Renal cortical epithelial cell (primary cell): ENCODE results near the gene LECT2. TPM values are rescaled to one million over a fixed set of nuclear protein-coding genes. Genes with fewer than 3 reads are reported as not detected.
A peak's percentile ranks its signal among the peaks of the same experiment; 100 is the strongest.

Experiments used
- DNase-seq: peaks from one replicate; pipeline ENCODE4 v3.0.0-alpha.2; 2011; ENCODE audit warnings: low read depth
- total RNA-seq: library from RNA; depleted of rRNA; stranded (reverse); fragments of >200 nt; gene quantifications from 2 replicates; pipeline ENCODE4 v1.2.3, GENCODE V29; 2014

LECT2 gene
- total RNA-seq, 1 donor from 2014 or later: not detected

- no peak for DNase-seq
Observed at GRCh38 chr5:135978993-135979392, 24.2 kb upstream of the LECT2 start.

DNA sequence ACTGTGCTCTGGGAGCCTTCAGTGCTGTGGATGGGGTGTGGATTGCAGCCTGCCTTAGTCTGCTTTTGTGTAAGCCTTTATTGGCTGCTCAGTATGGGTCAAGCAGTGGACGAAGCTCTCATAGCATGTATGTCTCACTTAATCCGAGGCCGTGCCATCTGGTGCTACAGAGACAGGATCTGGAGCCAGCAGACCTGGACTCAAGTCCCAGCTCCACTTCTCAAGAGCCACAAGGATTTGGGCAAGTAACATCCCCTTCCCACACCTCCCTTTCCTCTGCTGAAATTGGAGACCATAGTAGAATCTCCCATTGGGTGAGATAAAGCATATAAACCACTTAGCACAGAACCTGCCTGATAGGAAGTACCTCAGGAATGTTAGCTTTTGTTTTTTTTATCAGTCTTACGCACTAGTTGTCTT is 23.4 kb upstream of the LECT2 start:
- no peak for DNase-seq

DNA sequence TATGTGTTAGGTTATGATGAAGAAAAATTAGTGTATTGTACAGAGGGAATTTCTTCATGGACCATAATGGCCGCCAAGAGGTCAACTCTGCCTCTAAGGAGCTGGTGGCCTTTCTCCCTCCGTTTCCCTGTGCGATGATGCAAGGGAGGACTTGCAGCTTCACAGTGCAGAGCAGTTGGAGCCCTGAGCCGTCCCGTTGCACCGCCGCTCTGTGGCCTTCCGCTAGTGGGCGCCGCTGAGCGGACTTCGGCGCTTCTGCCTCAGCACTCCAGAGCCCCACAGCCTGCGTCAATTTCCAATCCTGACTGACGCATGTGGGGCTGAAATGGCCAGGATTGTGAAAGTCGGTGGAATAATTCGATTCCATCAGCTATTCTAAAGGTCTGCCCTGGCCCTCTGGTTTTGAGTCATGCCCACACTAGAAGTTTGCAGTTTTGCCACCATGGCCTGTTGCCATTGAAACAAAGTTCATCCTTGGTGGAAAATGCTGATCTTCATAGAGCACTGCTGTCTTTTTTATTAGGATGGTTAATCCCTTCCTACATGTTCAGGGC is 22.7 kb upstream of the LECT2 start:
- peak; percentile 85 for DNase-seq

DNA sequence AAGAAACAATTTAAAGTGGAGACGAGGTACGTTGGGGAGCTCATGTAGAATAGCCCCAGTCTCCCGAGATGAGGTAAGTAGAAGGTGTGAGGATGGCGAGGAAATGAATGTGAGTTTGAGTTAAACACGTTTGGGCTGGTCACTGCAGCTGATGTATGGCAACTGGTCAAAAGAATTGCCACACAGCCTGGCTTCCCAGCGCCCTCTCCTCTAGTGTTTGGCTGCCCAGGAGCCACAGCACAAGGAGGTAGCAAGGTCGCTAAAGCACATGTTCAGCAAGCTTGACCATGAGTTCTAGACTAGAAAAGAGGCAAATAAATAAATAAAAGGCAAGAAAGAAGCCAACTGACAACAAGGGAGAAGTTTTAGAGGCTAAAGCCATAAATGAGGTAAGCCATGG is 21.4 kb upstream of the LECT2 start:
- no peak for DNase-seq

GRCh38 chr5:135975122-135975521 is 20.3 kb upstream of the LECT2 start:
- no peak for DNase-seq

- DNase-seq: no peak
Observed at GRCh38 chr5:135974021-135974600, 19.3 kb upstream of the LECT2 start.

DNA sequence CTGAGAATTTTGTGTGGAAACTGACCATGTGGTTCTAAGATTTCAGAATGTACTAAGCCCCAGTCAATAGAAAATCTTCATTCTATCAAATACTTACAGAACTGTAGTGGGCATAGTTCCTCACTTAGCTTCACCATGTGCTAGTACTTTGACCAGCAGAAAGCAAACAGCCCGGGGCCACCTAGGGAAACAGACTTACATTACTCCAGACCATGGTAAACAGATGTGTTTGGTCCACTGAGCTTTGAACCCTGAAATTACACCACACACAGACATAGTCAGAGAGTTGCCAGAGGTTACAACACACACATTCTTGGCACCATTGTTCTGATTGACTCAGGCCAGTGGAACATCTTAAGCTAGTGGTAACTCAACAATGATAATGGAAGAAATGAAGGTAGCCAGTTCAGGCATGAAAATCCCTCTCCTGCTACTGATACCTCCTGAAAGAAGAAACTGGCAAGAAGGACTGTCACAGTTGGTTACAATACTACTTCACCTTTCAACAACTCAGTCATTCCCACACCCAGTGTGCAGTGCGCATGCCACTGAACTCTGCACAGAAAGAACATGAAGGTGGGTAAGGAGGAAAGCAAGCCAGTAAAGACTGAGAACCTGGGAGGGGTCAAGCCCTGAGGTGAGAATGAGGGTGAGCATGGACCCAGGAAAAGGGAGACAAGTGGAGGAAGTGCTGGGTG is 18.7 kb upstream of the LECT2 start:
- peak; percentile 95 for DNase-seq

DNA sequence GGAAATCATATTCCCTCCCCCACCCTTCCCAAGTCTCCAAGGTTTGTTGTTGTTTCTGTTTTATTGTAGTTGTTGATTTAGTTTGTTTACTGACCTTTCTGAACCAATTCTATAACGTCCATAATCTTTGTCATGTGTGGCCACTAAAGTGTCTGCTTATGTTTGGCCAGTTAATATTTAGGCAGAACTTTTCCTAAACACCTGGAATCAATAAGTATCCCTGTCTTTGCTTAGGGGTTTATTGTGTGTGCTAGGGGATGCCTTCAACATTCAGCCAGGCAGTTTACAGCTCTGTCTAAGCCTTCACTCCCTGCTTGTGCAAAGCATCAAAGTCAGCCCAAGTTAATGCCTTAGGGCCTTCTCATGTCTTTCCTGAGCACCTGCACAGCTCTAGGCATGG is 16.9 kb upstream of the LECT2 start:
- DNase-seq: no peak

GRCh38 chr5:135966790-135967189 is 12.0 kb upstream of the LECT2 start:
- DNase-seq: no peak

GRCh38 chr5:135966165-135966564 is 11.4 kb upstream of the LECT2 start:
- no peak for DNase-seq

- no peak for DNase-seq
Observed at GRCh38 chr5:135965504-135965903, 10.7 kb upstream of the LECT2 start.

DNA sequence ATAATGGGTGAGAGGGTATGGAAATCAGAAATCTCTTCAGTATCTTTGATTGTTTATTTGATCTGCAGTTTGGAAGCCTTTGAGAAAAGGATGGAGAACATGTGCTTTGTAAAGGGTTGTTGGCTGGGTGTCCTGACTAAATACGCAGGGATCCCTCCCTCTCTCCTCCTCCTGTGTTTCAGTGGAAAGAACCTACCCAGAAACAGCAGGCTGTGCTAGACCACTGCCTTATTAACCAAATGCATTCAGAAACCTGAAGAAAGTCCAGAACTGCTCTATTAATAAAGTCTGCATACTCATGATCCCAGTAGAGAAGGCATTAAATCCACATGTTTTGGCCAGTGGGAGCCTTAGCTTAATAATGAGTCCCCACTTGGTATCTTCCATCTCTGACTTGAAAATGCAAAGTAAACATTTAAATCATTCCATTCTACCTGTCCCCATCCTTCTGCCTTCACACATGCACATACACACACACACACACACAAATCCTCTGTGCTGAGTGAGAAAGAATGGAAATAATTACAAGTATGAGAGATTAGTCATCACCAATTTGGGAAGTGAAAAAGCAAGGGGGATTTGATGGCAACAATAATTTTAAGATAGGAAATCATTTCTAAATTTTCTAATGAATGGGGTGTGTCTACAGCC is 10.0 kb upstream of the LECT2 start:
- peak; percentile 7 for DNase-seq

GRCh38 chr5:135955525-135955924 is 742 bp upstream of the LECT2 start:
- no peak for DNase-seq

GRCh38 chr5:135953850-135954249 is 933 bp downstream of the LECT2 start:
- no peak for DNase-seq

DNA sequence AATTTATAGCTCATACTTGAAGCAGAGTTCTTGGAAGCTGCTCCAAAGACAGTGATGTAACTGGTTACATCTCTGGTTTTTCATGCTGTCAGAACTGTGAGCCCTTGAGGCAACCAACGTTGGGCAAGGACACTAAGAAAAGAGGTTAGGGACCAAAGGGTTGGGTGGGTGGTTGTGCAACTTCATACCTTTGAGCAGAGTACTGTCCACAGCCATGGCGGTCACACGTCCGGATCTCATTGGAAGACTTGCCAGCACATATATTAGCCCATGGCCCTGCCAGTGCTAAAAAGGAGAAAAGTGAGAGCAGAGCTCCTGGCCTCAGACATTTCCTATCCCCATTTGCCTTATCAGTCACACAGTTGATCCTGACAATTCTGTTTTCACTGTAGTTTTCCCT is 2.1 kb downstream of the LECT2 start:
- DNase-seq: no peak

- DNase-seq: no peak
Observed at GRCh38 chr5:135951807-135952206, 3.0 kb downstream of the LECT2 start.

- DNase-seq: no peak
Observed at GRCh38 chr5:135951257-135951656, 3.5 kb downstream of the LECT2 start.

GRCh38 chr5:135950611-135951010 is 4.2 kb downstream of the LECT2 start:
- DNase-seq: no peak

DNA sequence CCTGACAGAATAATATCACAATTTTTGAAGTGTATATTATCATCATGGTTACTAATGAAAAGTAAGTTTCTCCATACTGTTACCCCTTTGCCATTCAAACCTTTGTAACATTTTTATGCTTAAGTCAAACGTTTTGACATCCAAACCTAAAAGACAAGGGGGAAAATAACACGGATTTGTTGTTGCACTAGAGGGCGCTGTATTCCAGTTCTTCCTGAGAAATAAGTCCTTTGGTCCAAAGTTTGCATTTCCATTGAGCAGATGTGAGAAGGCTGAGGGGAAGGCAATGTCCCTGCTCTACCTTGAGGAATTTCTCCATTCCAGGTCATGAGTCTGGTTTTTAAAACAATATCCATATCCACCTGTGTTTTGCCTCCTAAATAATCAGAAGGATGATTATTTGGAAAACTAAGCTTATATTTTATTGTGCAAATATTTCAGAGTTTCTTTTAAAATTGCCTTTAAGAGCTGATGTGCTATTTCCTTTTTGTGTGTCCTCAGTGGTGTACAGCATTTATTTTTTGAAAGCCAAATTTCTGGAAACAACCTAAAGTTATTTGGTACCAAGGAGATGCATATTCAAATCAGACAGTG is 9.7 kb downstream of the LECT2 start:
- DNase-seq: peak; percentile 89

DNA sequence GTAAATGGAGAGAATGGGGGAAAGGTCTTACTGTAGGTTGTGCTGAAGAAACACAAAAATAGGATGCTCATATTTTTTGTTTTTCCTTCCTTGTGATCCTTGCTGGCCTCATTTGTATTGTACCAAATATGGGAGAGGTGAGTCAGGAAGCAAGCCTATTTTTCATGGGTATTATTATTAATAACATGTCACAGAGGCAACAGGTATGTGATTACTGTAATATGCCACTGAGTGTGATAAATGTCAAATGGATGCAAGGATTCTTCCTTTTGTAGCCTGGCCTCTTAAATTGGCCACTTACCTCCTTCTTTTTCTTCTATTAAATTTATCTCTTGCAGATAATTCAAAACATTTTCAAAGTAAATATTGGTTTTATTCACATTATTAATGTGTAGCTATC is 10.2 kb downstream of the LECT2 start:
- no peak for DNase-seq

DNA sequence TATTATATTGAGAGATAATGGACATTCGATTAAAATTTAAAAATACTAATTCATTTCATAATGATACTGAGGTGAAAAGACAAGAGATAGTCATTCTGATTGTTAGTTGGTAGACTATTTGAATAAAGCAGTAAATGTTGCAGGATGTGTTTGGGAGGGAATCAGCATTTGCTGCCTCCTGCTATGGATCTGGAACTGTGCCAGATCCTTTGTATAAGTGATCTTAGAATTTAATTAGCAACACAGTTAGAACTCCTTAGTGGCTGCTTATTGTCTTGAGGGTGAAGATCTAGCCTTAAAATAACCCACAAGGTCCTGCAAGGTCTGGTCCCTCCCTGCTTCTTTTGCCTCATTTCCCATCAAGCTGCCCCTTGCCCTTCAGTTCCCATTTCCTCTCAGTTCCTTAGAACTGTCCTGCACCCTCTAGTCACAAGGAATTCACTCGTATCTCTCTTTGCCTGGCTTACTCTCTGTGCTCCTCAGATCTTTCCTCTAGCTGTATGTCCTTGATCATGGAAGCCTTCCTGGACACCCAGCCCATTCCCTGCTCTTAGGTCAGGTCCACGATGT is 12.5 kb downstream of the LECT2 start:
- no peak for DNase-seq

GRCh38 chr5:135941711-135942110 is 13.1 kb downstream of the LECT2 start:
- no peak for DNase-seq
